ENCODE data around the gene SFXN3. TPM values are rescaled to one million over a fixed set of nuclear protein-coding genes. Genes with fewer than 3 reads are reported as not detected.

The SFXN3 gene
- total and polyA plus RNA-seq, 2 of the 8 experiments (the other 6 are each of a cell fraction or from before 2014, with no cell fraction given), result 2.6 to 2.8 TPM

- no peak overlapping the region for H3K14ac ChIP-seq (ENCODE audit: insufficient read length)
- no peak overlapping the region for H2AK5ac ChIP-seq (ENCODE audit: low read depth, low read length)
- no peak overlapping the region for H2AFZ ChIP-seq (ENCODE audit: low read length)
- H3K27ac ChIP-seq (ENCODE audit: low read depth, low read length), result no peak overlapping the region
- 82% methylated on average over 7 of the region's 7 CpGs; no CpG with 5 or more reads in 1 of the 2 experiments for WGBS, 2 experiments (ENCODE audit: extremely low coverage in 1 of 2, insufficient coverage in 1 of 2, insufficient read length in 1 of 2, insufficient replicate concordance in 2 of 2, low coverage in 1 of 2, low lambda C conversion rate in 2 of 2, missing lambda C conversion rate in 1 of 2)
- H3K79me2 ChIP-seq (ENCODE audit: control insufficient read depth in 1 of 2, insufficient read depth in 2 of 2, low read length in 2 of 2), result no peaks in the 10 kb centered on the region
- H3K4me1 ChIP-seq (replicated peaks in 1 of 4; ENCODE audit: control insufficient read depth in 3 of 4, insufficient read depth in 4 of 4, low read length in 3 of 4), result peaks cover 0 to 8% (median 6%) of the 10 kb centered on the region in 4 experiments; a peak in 6 of 7 replicates
- no peak overlapping the region for H3K4ac ChIP-seq (replicated peaks; ENCODE audit: insufficient read length, low read depth, low read length)
- H3K18ac ChIP-seq (ENCODE audit: extremely low read depth, low read length), result no peak overlapping the region
- no peak overlapping the region for H4K91ac ChIP-seq (replicated peaks; ENCODE audit: insufficient read length, low read length)
- no peak overlapping the region for H2BK15ac ChIP-seq (ENCODE audit: low read length)
- H3K9ac ChIP-seq (replicated peaks in 1 of 4; ENCODE audit: extremely low read depth in 1 of 4, low read depth in 3 of 4, low read length in 3 of 4), result no peak overlapping the region
- ChIA-PET POLR2A (ENCODE audit: partially characterized antibody) (interaction anchor here (0.7 kb wide), 1 partner anchor 18 kb away, joined by 3 read pairs; no protein-coding TSS in a partner anchor), CTCF (ENCODE audit: partially characterized antibody) (interaction anchor here (0.5 to 51.8 kb wide), 5 partner anchors 10 to 473 kb away, joined by 3 to 2176 read pairs (median 145); partner anchors contain the start of genes KAZALD1, PDZD7 and SFXN3)
- no peak overlapping the region for H3K4me2 ChIP-seq (ENCODE audit: insufficient read depth in 1 of 2, low read depth in 2 of 2, low read length in 2 of 2)
- peaks cover 0 to 3% of the 10 kb centered on the region in 2 experiments for H4K20me1 ChIP-seq (replicated peaks in 1 of 2; ENCODE audit: control insufficient read depth in 1 of 2, insufficient read depth in 2 of 2, low read length in 2 of 2)
- no peak for DNase-seq (ENCODE audit: low read depth in 1 of 2, low spot score in 2 of 2)
- no peak overlapping the region for H3K4me3 ChIP-seq (ENCODE audit: extremely low read depth in 1 of 4, insufficient read depth in 2 of 4, low read depth in 3 of 4, low read length in 4 of 4)
- H3K23ac ChIP-seq (ENCODE audit: insufficient read length), result no peak overlapping the region
- no peak overlapping the region for H4K5ac ChIP-seq (ENCODE audit: insufficient read length, low read depth, low read length)
- H2BK12ac ChIP-seq (ENCODE audit: low read depth, low read length), result no peak overlapping the region
- H3K27me3 ChIP-seq (replicated peaks in 1 of 4; ENCODE audit: control insufficient read depth in 3 of 4, extremely low read depth in 1 of 4, insufficient read depth in 3 of 4, low read length in 3 of 4), result peaks cover 0 to 31% (median 27%) of the 10 kb centered on the region in 4 experiments; a peak in 6 of 7 replicates
- H2BK20ac ChIP-seq (ENCODE audit: low read length), result no peak overlapping the region
- no peaks in the 10 kb centered on the region for H3K36me3 ChIP-seq (ENCODE audit: control insufficient read depth in 2 of 4, insufficient read depth in 4 of 4, low read length in 3 of 4)
- peaks cover 5% of the 10 kb centered on the region; the same call in 1 of the 2 replicates for H3K23me2 ChIP-seq (ENCODE audit: low read depth, low read length)
- no peak for FAIRE-seq
- H3K79me1 ChIP-seq (ENCODE audit: low read depth, low read length), result no peaks in the 10 kb centered on the region
- H2BK5ac ChIP-seq (ENCODE audit: low read depth, low read length), result no peak overlapping the region
- H4K8ac ChIP-seq (ENCODE audit: extremely low read depth, insufficient read depth, low read length), result no peak overlapping the region; the same call in 1 of the 2 replicates
- H3K9me3 ChIP-seq (ENCODE audit: insufficient read depth in 2 of 2, low read depth in 1 of 2, low read length in 1 of 2), result no peaks in the 10 kb centered on the region
- no peak overlapping the region for H3K56ac ChIP-seq (replicated peaks; ENCODE audit: insufficient read length, low read depth, low read length)
- no peak overlapping the region for H2BK120ac ChIP-seq (replicated peaks; ENCODE audit: low read depth, low read length)
- TF ChIP-seq RXRA (IDR thresholded peaks at IDR 0.05; ENCODE audit: insufficient read depth, low read depth, low read length), result no peak
- TF ChIP-seq TCF12 (IDR thresholded peaks at IDR 0.05; ENCODE audit: low read depth, low read length), result no peak
- TF ChIP-seq BACH1 (IDR thresholded peaks at IDR 0.05; ENCODE audit: low read length), result no peak
- TF ChIP-seq EZH2 (IDR thresholded peaks at IDR 0.05; ENCODE audit: low read depth, low read length, severe bottlenecking), result no peak
Measured at GRCh38 chr10:101036726-101037125, 5.7 kb downstream of the SFXN3 start.

Data from H1 (cell line).